GM10847 (cell line): Measurements from ENCODE around the gene PALM2AKAP2.

Source experiments
- POLR2A ChIP-seq: IDR thresholded peaks from 2 replicates; pipeline ENCODE4 v1.6.1; 2011; ENCODE audit not compliant: insufficient read length; ENCODE audit errors: extremely low read depth

The PALM2AKAP2 gene

DNA sequence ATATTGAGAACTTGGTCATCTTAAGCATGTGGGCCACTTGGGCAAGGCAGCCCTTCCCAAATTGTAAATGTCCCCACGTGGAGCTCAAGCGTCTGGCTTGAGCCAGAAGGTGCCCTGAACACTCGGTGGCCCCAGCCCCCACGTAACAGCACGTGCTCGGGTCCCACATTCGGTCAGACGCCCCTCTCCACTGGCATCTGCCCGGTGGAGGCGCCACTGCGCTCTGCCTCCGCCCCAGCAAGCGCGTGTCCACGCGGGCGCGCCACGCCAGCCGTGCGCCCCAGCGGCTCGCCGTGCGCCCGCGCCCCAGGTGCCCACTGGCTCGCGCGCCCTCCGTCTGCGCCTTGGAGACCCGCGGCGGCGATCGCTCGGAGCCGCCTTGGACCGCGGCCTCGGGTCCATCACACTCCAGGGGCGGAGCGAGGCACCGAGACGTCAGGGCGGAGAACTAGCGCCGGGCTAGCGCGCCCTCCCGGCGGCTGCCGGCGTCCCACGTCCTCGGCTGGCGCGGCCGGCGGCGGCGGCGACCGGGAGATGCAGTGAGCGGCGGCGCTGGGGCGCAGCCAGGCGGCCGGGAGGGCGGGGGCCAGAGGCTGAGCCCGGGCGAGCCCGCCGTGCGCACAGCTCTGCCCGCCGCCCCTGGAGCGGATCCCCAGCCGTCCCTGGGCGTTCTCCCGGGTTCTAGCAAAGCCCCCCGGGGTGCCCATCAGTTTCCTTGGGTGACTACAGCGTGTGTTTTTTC is at the start of gene PALM2AKAP2:
Gene PALM2AKAP2 (plus strand): TSS at position 488 of the 742 bp plus-strand sequence. CDS start 291 bp downstream, outside the sequence.
- TF ChIP-seq POLR2A: no peak

- no peak for TF ChIP-seq POLR2A
These were observed 49.8 kb upstream of the PALM2AKAP2 start for GRCh38 chr9:109730228-109730627.

- no peak for TF ChIP-seq POLR2A
These were observed 46.3 kb upstream of the PALM2AKAP2 start for GRCh38 chr9:109733690-109734089.

DNA sequence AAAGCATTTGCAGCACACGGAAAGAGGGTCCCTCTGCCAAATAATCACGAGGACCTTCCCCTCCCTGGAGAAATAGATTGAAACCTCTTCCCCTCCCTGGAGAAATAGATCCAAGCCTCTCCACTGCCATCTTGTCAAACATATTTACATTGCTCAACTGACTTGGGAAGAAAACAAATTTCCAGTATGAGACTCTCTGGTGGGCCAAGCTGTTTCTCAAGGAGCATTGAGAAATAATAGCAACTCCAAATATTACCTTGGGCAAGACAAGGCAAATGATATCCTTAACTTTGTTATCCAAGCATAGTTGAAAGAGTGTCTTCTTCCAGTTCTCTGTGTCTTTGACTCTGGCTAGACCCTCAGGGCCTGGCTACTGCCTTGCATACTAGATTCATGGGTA is 45.2 kb upstream of the PALM2AKAP2 start:
- no peak for TF ChIP-seq POLR2A

DNA sequence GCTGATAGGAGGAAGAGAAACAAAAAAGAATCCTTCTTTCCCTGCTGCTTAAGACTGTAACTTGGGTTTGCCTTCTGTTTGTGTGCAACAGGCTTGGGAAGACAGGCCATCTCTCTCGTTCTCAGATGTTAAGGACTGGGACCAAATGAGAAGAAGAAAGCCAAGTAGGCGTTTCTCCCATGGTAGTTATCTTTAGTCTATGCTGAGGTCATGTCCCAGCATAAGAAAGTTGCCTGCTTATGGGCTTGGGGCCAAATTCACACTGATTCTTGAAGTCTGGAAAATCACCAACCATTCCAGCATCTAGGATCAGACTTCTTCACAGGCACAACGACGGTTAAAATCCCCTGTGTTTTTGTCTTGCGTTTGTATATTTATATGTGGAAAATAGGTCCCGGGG is 44.2 kb upstream of the PALM2AKAP2 start:
- no peak for TF ChIP-seq POLR2A

DNA sequence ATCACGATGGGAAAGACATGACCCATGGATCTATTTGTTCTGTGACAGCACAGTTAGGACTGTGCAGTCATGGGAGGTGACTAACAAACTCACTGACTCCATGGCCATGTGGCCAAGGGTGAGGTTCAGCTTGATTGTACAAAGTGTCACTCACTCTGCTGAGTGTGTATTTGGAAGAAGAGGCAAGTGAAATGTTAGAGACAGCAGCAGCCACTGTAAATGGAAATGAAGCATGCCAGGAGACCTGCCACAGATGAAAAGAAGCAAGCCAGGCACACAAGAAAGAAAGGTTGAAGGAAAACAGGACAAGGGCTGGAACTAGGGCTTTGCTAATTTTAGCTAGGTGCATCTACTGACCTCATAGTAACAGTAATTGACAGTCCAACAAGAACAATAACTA is 42.7 kb upstream of the PALM2AKAP2 start:
- no peak for TF ChIP-seq POLR2A

GRCh38 chr9:109739760-109740159 is 40.2 kb upstream of the PALM2AKAP2 start:
- TF ChIP-seq POLR2A: no peak

- TF ChIP-seq POLR2A: no peak
These were observed 37.1 kb upstream of the PALM2AKAP2 start for GRCh38 chr9:109742776-109743348.

- no peak for TF ChIP-seq POLR2A
These were observed 36.3 kb upstream of the PALM2AKAP2 start for GRCh38 chr9:109743696-109744095.

DNA sequence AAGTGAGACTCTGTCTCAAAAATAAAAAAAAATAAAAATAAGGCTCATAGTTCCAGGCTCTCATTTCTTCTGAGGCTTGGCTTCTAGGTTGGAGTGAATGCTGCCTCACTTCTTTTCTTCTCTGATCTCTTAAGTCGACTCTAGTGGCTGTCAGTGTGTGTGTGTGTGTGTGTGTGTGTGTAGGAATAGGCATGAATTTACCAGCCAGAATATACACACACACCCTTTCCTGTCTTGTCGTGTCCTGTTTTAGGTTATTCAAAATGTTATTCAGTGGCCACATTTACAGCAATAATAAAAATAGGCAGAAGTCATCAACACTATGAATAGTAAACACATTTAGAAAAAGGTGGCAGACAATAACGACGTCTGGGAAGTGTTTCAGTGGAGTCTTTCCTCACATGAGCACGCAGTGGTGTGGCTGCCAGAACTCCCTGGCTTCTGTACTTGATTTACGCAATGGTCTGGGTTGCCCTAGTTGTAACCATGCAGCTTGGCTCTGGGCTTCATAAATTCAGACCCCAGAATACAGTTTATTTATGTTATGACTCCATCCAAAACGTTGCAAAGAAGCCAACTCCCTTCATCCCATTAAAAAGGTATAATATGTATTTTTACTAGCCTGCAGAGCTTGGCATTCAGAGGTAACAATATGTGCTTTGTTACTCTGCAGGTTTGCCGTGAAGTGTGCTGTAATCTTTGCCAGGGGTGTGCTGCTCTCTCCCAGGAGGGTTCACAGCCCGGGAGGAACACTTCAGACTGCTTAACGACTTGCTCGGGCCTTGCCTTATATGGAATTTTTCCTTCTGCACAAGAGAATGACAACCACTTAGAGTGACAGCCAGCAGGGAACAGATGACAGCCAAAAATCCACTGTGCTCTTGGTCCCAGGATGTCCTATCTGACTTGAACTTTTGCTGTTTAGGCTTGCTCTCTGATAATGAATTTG is 34.4 kb upstream of the PALM2AKAP2 start:
- TF ChIP-seq POLR2A: no peak

DNA sequence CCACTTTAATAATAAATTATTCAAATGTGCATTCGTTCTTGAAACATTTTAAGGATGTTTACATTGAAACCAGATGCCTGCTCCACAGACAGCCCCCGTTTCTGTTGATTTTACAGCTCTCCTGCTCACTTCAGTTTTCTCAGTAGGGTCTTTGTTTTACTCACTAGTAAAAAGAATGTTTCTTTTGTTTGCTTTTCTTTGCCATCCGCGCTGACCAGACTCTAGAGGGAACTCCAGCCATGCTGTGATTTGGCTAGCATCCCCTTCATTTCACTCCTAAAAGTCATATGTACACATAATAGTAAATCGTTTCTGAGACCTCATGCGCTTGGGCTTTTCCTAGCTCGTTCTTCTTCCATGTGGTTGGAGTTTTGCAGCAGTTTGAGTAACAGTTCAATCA is 28.7 kb upstream of the PALM2AKAP2 start:
- no peak for TF ChIP-seq POLR2A

GRCh38 chr9:109753308-109753707 is 26.7 kb upstream of the PALM2AKAP2 start:
- TF ChIP-seq POLR2A: no peak

GRCh38 chr9:109755040-109755439 is 25.0 kb upstream of the PALM2AKAP2 start:
- no peak for TF ChIP-seq POLR2A

GRCh38 chr9:109759589-109759988 is 20.4 kb upstream of the PALM2AKAP2 start:
- TF ChIP-seq POLR2A: no peak

- TF ChIP-seq POLR2A: no peak
These were observed 14.7 kb upstream of the PALM2AKAP2 start for GRCh38 chr9:109765278-109765677.

DNA sequence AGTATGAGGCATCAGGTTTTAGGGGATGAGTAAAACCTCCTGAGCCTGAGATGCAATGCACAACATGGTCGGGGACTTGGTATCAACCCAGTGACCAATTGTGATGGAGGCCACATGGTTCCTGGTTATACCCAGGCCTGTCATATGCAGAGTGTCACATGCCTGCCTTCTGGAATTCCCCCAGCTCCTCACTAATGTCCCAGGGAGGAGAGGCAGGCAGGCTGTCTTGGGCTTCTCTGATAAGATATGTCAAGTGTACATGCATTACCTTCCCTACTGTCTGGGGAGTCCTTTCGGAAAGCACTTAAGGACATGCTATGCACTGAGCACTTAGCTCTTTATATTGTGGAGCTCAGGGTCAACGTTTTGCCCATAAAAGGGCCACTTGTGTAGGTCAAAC is 14.2 kb upstream of the PALM2AKAP2 start:
- no peak for TF ChIP-seq POLR2A

- no peak for TF ChIP-seq POLR2A
These were observed 13.6 kb upstream of the PALM2AKAP2 start for GRCh38 chr9:109766351-109766750.
